Subcutaneous adipose tissue (tissue), 4 donors: Measurements from ENCODE around the gene ZDHHC1. TPM values are rescaled to one million over a fixed set of nuclear protein-coding genes. Genes with fewer than 3 reads are reported as not detected.

Source experiments
- CTCF ChIP-seq: fragments of 450-650 bp; IDR thresholded peaks from one replicate; pipeline ENCODE4 v1.5.1; 2016; ENCODE audit warnings: low read depth, mild to moderate bottlenecking, control low read depth, antibody characterized with exemption, moderate library complexity
- total RNA-seq, 4 donors: library from RNA; depleted of rRNA; stranded (reverse); fragments of >200 nt; gene quantifications; one replicate each; pipeline ENCODE4 v1.1.0, GENCODE V29; 2016

The ZDHHC1 gene
- total RNA-seq, 4 donors from 2014 or later: 8.6 to 13.0 (median 11.4) TPM

GRCh38 chr16:67372664-67373063 lies 43.6 kb downstream of the ZDHHC1 start:
- TF ChIP-seq CTCF: no peak

- TF ChIP-seq CTCF: no peak
Measured at GRCh38 chr16:67370661-67371060, 45.6 kb downstream of the ZDHHC1 start.

GRCh38 chr16:67364600-67365235 lies 51.6 kb downstream of the ZDHHC1 start:
- no peak for TF ChIP-seq CTCF

- TF ChIP-seq CTCF: no peak
Measured at GRCh38 chr16:67361038-67361437, 55.2 kb downstream of the ZDHHC1 start.

- no peak for TF ChIP-seq CTCF
Measured at GRCh38 chr16:67357561-67357960, 58.7 kb downstream of the ZDHHC1 start.

GRCh38 chr16:67356396-67356795 lies 59.9 kb downstream of the ZDHHC1 start:
- TF ChIP-seq CTCF: no peak

GRCh38 chr16:67350324-67350723 lies 66.0 kb downstream of the ZDHHC1 start:
- TF ChIP-seq CTCF: no peak
